CD4-positive, alpha-beta memory T cell (primary cell): ENCODE measurements around the gene IFFO2. TPM values are rescaled to one million over a fixed set of nuclear protein-coding genes. Genes with fewer than 3 reads are reported as not detected.

Source experiments
- CTCF ChIA-PET: fragments of 350-600 bp; sonication (Branson Sonifier 250); formaldehyde crosslinking; loops from one replicate; lab custom pipeline; 2021; ENCODE audit warnings: inconsistent platforms; ENCODE audit not compliant: partially characterized antibody; lab: Charles Lee
- POLR2A ChIA-PET: fragments of 350-600 bp; sonication (Branson Sonifier 250); formaldehyde crosslinking; loops from one replicate; lab custom pipeline; 2021; ENCODE audit not compliant: partially characterized antibody; lab: Charles Lee
- DNase-seq, 5 donors: peaks; one replicate each; pipeline versions ENCODE4 v3.0.0 to v3.0.0-alpha.2; 2020 to 2022; ENCODE audit warnings: mixed read lengths in 1 of 5
- H3K27ac ChIP-seq: one replicate; pipeline ENCODE4 v1.7.0; 2013; ENCODE audit warnings: low read depth, low read length
- H3K27me3 ChIP-seq: 2 replicates; pipeline ENCODE4 v1.7.0; 2013; ENCODE audit warnings: mild to moderate bottlenecking, low read length, moderate library complexity; ENCODE audit not compliant: insufficient read depth
- H3K36me3 ChIP-seq: 2 replicates; pipeline ENCODE4 v1.7.0; 2013; ENCODE audit warnings: mild to moderate bottlenecking, low read length, moderate library complexity; ENCODE audit not compliant: insufficient read depth
- H3K4me1 ChIP-seq: 2 replicates; pipeline ENCODE4 v1.7.0; 2013; ENCODE audit warnings: mild to moderate bottlenecking, low read length, moderate library complexity; ENCODE audit not compliant: insufficient read depth
- H3K4me3 ChIP-seq, 2 donors: one replicate each; pipeline ENCODE4 v1.7.0; 2013; ENCODE audit warnings: low read length in 2 of 2, mild to moderate bottlenecking in 1 of 2
- H3K9me3 ChIP-seq, 2 donors: one replicate each; pipeline ENCODE4 v1.7.0; 2013; ENCODE audit warnings: low read length in 2 of 2, control low read depth in 1 of 2; ENCODE audit not compliant: control insufficient read depth in 1 of 2
- H3K27ac Mint-ChIP-seq, 7 donors: one replicate each; pipeline ENCODE4 v1.8.0; 2020 to 2021; ENCODE audit warnings: mixed read lengths in 7 of 7, mild to moderate bottlenecking in 6 of 7, inconsistent platforms in 3 of 7, moderate library complexity in 3 of 7
- H3K27me3 Mint-ChIP-seq, 2 donors: one replicate each; pipeline ENCODE4 v1.8.0; 2020 to 2021; ENCODE audit warnings: mixed read lengths in 2 of 2
- H3K36me3 Mint-ChIP-seq, 2 donors: one replicate each; pipeline ENCODE4 v1.8.0; 2020 to 2021; ENCODE audit warnings: mixed read lengths in 2 of 2, inconsistent platforms in 1 of 2, mild to moderate bottlenecking in 1 of 2
- H3K4me1 Mint-ChIP-seq, 4 donors: one replicate each; pipeline ENCODE4 v1.8.0; 2020 to 2021; ENCODE audit warnings: mixed read lengths in 4 of 4, mild to moderate bottlenecking in 1 of 4
- H3K4me3 Mint-ChIP-seq, 8 donors: one replicate each; pipeline ENCODE4 v1.8.0; 2020 to 2021; ENCODE audit warnings: mixed read lengths in 8 of 8, mild to moderate bottlenecking in 7 of 8, moderate library complexity in 6 of 8, inconsistent platforms in 3 of 8
- H3K9me3 Mint-ChIP-seq, 8 donors: one replicate each; pipeline ENCODE4 v1.8.0; 2020 to 2021; ENCODE audit warnings: mixed read lengths in 8 of 8, mild to moderate bottlenecking in 5 of 8, inconsistent platforms in 3 of 8, moderate library complexity in 1 of 8
- intact Hi-C: fragments of 100-400 bp; cut with micrococcal nuclease; formaldehyde crosslinking; loops from one replicate; pipeline ENCODE4 v1.15.1; 2023
- polyA plus RNA-seq, 2 donors: library from polyadenylated mRNA; unstranded; fragments of 300-500 nt; fragmentation: Illumina TruSeq; gene quantifications; one replicate each; pipeline ENCODE4 v1.2.3, GENCODE V29; 2021
- total RNA-seq, 2 experiments: library from RNA; stranded (reverse); gene quantifications; one replicate each; pipeline ENCODE4 v1.2.3, GENCODE V29; 2021

The IFFO2 gene
- total and polyA plus RNA-seq, 4 experiments from 2014 or later = 1.3 to 41.3 (median 22.1) TPM

GRCh38 chr1:18948913-18949685 is 7.4 kb downstream of the IFFO2 start:
- H3K27me3 ChIP-seq = no peaks in the 10 kb centered on the region
- POLR2A ChIA-PET = interaction anchor here (0.7 to 20.6 kb wide), 7 partner anchors 8 to 150 kb away, joined by 3 to 599 read pairs (median 5); partner anchors contain the start of gene IFFO2
- peak overlapping the region; percentile 98 for H3K27ac ChIP-seq
- Mint-ChIP-seq H3K27ac (peak overlapping the region; percentile 98 to 100 (median 100)), H3K9me3 (no peaks in the 10 kb centered on the region), H3K4me1 (peaks cover 72 to 98% (median 89%) of the 10 kb centered on the region in 4 donors), H3K27me3 (no peaks in the 10 kb centered on the region), H3K4me3 (peak overlapping the region; percentile 91 to 98 (median 94)), H3K36me3 (peaks cover 3 to 21% of the 10 kb centered on the region in 2 donors)
- intact Hi-C loops = no loop called here
- CTCF ChIA-PET = interaction anchor here (0.8 to 12.4 kb wide), 5 partner anchors 9 to 127 kb away, joined by 3 to 206 read pairs (median 3); no protein-coding TSS in a partner anchor
- peak overlapping the region; percentile 59 to 65 for H3K4me3 ChIP-seq
- no peaks in the 10 kb centered on the region for H3K9me3 ChIP-seq
- peak in 1 of 5 donors; percentile 21 for DNase-seq
- peaks cover 100% of the 10 kb centered on the region for H3K4me1 ChIP-seq
- no peaks in the 10 kb centered on the region for H3K36me3 ChIP-seq

- Histone ChIP-seq H3K9me3 (no peaks in the 10 kb centered on the region), H3K27ac (peak overlapping the region; percentile 98), H3K4me1 (peaks cover 100% of the 10 kb centered on the region), H3K4me3 (peak overlapping the region; percentile 33 to 65), H3K27me3 (no peaks in the 10 kb centered on the region), H3K36me3 (no peaks in the 10 kb centered on the region)
- Mint-ChIP-seq H3K27ac (peak overlapping the region; percentile 98 to 100 (median 100)), H3K9me3 (no peaks in the 10 kb centered on the region), H3K36me3 (peaks cover 6 to 23% of the 10 kb centered on the region in 2 donors), H3K27me3 (no peaks in the 10 kb centered on the region), H3K4me1 (peaks cover 72 to 98% (median 89%) of the 10 kb centered on the region in 4 donors), H3K4me3 (peak overlapping the region; percentile 91 to 98 (median 94))
- POLR2A ChIA-PET = interaction anchor here (0.7 to 20.6 kb wide), 7 partner anchors 9 to 151 kb away, joined by 3 to 599 read pairs (median 5); partner anchors contain the start of gene IFFO2
- peak; percentile 69 to 83 (median 80) for DNase-seq
- CTCF ChIA-PET = interaction anchor here (0.8 to 12.4 kb wide), 5 partner anchors 9 to 128 kb away, joined by 3 to 206 read pairs (median 3); no protein-coding TSS in a partner anchor
- intact Hi-C loops = no loop called here
Observed at GRCh38 chr1:18948048-18948912, 8.2 kb downstream of the IFFO2 start.

DNA sequence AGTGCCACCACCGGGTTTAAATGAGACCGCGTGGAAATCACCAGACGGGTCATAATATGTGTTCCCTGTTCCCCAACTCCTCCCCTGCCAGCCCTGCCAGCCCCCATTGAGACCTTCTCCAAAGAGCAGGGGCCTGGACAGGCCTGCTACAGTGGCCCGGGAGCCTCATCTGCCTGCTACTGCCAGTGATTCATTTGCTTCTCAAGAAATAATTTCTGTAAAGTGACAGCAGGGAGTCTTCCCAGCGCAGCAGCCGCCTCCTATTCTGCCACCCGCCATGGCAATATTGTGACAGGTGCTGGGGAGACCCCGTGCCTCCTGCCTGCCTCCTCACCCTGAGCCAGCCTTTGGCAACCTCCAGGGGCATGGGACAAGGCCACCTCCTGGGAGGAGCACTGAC is 8.9 kb downstream of the IFFO2 start:
- Mint-ChIP-seq H3K4me3 (peak overlapping the region; percentile 91 to 98 (median 94)), H3K36me3 (peaks cover 5 to 23% of the 10 kb centered on the region in 2 donors), H3K9me3 (no peaks in the 10 kb centered on the region), H3K4me1 (peaks cover 69 to 94% (median 84%) of the 10 kb centered on the region in 4 donors), H3K27me3 (no peaks in the 10 kb centered on the region), H3K27ac (peak overlapping the region; percentile 98 to 100 (median 100))
- DNase-seq = no peak
- POLR2A ChIA-PET = interaction anchor here (1.5 to 20.6 kb wide), 3 partner anchors 9 to 20 kb away, joined by 5 to 599 read pairs (median 34); partner anchors contain the start of gene IFFO2
- H3K4me1 ChIP-seq = peaks cover 98% of the 10 kb centered on the region
- H3K27me3 ChIP-seq = no peaks in the 10 kb centered on the region
- intact Hi-C loops = no loop called here
- H3K36me3 ChIP-seq = no peaks in the 10 kb centered on the region
- peak overlapping the region; percentile 98 for H3K27ac ChIP-seq
- no peaks in the 10 kb centered on the region for H3K9me3 ChIP-seq
- H3K4me3 ChIP-seq = peak overlapping the region in 1 of 2 donors; percentile 65
- CTCF ChIA-PET = interaction anchor here (3.0 to 12.4 kb wide), 4 partner anchors 20 to 39 kb away, joined by 14 to 206 read pairs (median 80); no protein-coding TSS in a partner anchor

DNA sequence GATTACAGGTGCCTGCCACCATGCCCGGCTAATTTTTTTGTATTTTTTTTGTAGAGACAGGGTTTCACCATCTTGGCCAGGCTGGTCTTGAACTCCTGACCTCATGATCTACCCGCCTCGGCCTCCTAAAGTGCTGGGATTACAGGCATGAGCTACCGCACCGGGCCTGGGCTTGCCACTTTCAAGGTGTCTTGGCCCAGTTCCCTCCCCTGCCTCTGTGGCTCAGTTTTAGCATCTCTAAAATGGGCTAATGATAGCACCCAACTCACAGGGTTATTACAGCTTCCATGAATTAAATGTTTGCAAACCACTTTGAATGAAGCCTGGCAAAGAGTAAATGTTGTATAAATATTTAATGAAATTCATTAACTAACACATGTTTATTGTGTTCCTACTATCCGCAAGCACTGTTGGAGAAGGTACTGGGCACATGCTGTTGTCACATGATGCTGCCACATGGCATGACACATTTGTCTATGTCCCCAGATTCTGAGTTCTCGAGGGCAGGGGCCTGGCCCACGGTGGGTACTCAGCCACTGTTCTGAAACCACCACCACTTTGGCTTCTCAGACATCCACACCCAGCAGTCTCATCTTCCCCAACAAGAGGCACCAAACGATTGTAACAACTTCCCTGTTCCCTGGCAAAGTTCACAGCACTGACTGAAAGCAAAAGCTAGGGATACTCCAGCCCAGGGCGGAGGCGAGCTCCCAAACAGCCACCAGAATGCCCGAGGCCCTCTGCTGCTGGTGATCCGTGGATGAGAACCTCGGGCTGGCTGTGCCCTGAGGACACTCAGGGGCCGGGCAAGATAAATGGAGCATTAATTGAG is 9.7 kb downstream of the IFFO2 start:
- intact Hi-C loops = no loop called here
- Mint-ChIP-seq H3K27me3 (no peaks in the 10 kb centered on the region), H3K4me3 (peak overlapping the region; percentile 91 to 98 (median 94)), H3K4me1 (peaks cover 65 to 94% (median 84%) of the 10 kb centered on the region in 4 donors), H3K27ac (peak overlapping the region; percentile 98 to 100 (median 100)), H3K36me3 (peaks cover 3 to 16% of the 10 kb centered on the region in 2 donors), H3K9me3 (no peaks in the 10 kb centered on the region)
- peaks cover 97% of the 10 kb centered on the region for H3K4me1 ChIP-seq
- no peak for DNase-seq
- no peaks in the 10 kb centered on the region for H3K9me3 ChIP-seq
- H3K36me3 ChIP-seq = no peaks in the 10 kb centered on the region
- H3K4me3 ChIP-seq = no peak overlapping the region
- ChIA-PET CTCF (interaction anchor here (0.6 to 3.6 kb wide), 8 partner anchors 10 to 39 kb away, joined by 3 to 16 read pairs (median 6); no protein-coding TSS in a partner anchor), POLR2A (interaction anchor here (1.2 to 20.6 kb wide), 4 partner anchors 10 to 34 kb away, joined by 3 to 599 read pairs (median 23); partner anchors contain the start of gene IFFO2)
- H3K27ac ChIP-seq = peak overlapping the region; percentile 98
- H3K27me3 ChIP-seq = no peaks in the 10 kb centered on the region

- no peak overlapping the region for H3K27ac ChIP-seq
- H3K4me3 Mint-ChIP-seq = peak overlapping the region in 7 of 8 donors; percentile 38 to 67 (median 54)
- POLR2A ChIA-PET = interaction anchor here (1.2 to 20.6 kb wide), 4 partner anchors 9 to 33 kb away, joined by 3 to 599 read pairs (median 23); partner anchors contain the start of gene IFFO2
Observed at GRCh38 chr1:18945401-18945849, 11.1 kb downstream of the IFFO2 start.

More at GRCh38 chr1:18945401-18945849, 11.1 kb downstream of the IFFO2 start:
- Histone ChIP-seq H3K9me3 (no peaks in the 10 kb centered on the region), H3K27me3 (no peaks in the 10 kb centered on the region), H3K36me3 (no peaks in the 10 kb centered on the region), H3K4me1 (peaks cover 97% of the 10 kb centered on the region), H3K4me3 (no peak overlapping the region)
- Mint-ChIP-seq H3K27ac (peak overlapping the region; percentile 50 to 82 (median 79)), H3K4me1 (peaks cover 68 to 94% (median 88%) of the 10 kb centered on the region in 4 donors), H3K27me3 (no peaks in the 10 kb centered on the region), H3K9me3 (no peaks in the 10 kb centered on the region), H3K36me3 (peaks cover 3 to 14% of the 10 kb centered on the region in 2 donors)
- DNase-seq = no peak
- CTCF ChIA-PET = interaction anchor here (0.7 to 3.6 kb wide), 8 partner anchors 9 to 37 kb away, joined by 3 to 16 read pairs (median 6); no protein-coding TSS in a partner anchor
- intact Hi-C loops = no loop called here
